Gastrocnemius medialis (tissue), 4 donors: Measurements from ENCODE around the gene STAMBP. TPM values are rescaled to one million over a fixed set of nuclear protein-coding genes. Genes with fewer than 3 reads are reported as not detected.
"Not testable (repeated sequence)": the region's sequence is repeated elsewhere in the genome, so short reads cannot be mapped to it uniquely, and the experiment has no call there.

Source experiments
- ATAC-seq, 2 donors: fragments of 150-250 bp; one replicate each; pipeline ENCODE4 v1.9.1; 2016
- DNase-seq, 2 donors: peaks; one replicate each; pipeline ENCODE4 v3.0.0-alpha.2; 2019
- H3K27ac ChIP-seq, 4 donors: fragments of 200-600 bp; sonication (generic); 1 replicate in 1 of 4; 2 replicates in 3 of 4; pipeline ENCODE4 v1.5.1; 2016 to 2018; ENCODE audit warnings: mild to moderate bottlenecking in 2 of 4, moderate library complexity in 1 of 4
- H3K27me3 ChIP-seq, 3 donors: fragments of 200-600 bp; sonication (generic) in 2 of 3; 1 replicate in 1 of 3; 2 replicates in 2 of 3; pipeline versions ENCODE4 v1.5.1 to v1.6.0; 2016 to 2019; ENCODE audit warnings: mild to moderate bottlenecking in 1 of 3, moderate library complexity in 1 of 3
- H3K36me3 ChIP-seq, 2 donors: fragments of 200-600 bp; sonication (generic) in 1 of 2; one replicate each; pipeline ENCODE4 v1.5.1; 2017 to 2018
- H3K4me1 ChIP-seq, 2 donors: fragments of 200-600 bp; sonication (generic) in 1 of 2; one replicate each; pipeline ENCODE4 v1.5.1; 2016 to 2017; ENCODE audit warnings: mild to moderate bottlenecking in 2 of 2
- H3K4me3 ChIP-seq, 4 donors: fragments of 200-600 bp; sonication (generic) in 3 of 4; 1 replicate in 1 of 4; 2 replicates in 3 of 4; pipeline ENCODE4 v1.5.1; 2016 to 2019; ENCODE audit warnings: mild to moderate bottlenecking in 2 of 4
- H3K9me3 ChIP-seq, 3 donors: fragments of 200-600 bp; sonication (generic) in 2 of 3; 1 replicate in 1 of 3; 2 replicates in 2 of 3; pipeline ENCODE4 v1.5.1; 2016 to 2019
- POLR2A ChIP-seq, 2 donors: fragments of 450-650 bp; IDR thresholded peaks; one replicate each; pipeline ENCODE4 v1.6.1; 2017; ENCODE audit warnings: antibody characterized with exemption in 2 of 2, mild to moderate bottlenecking in 2 of 2, moderate library complexity in 2 of 2
- in situ Hi-C, 4 donors: fragments of 200-750 bp; cut with MboI; loops; one replicate each; pipeline versions ENCODE4 v1.15.0 to v1.8.0; 2017; ENCODE audit warnings: low sequenced_read_pairs in 4 of 4
- intact Hi-C: fragments of 100-400 bp; cut with DNase I; formaldehyde crosslinking; loops from one replicate; pipeline ENCODE4 v1.15.1; 2023; ENCODE audit warnings: low total_unique reads
- total RNA-seq, 4 donors: library from RNA; depleted of rRNA; stranded (reverse); fragments of >200 nt; gene quantifications; one replicate each; pipeline versions ENCODE4 v1.1.0 to v1.2.3, GENCODE V29; 2016
- TF ChIP-seq, protein P1 (sequence below), 5 experiments: fragments of 450-650 bp in 3 of 5; fragments of 200-600 bp in 2 of 5; sonication (generic) in 2 of 5; IDR thresholded peaks in 4 of 5; conservative IDR thresholded peaks in 1 of 5; 1 replicate in 4 of 5; 2 replicates in 1 of 5; pipeline ENCODE4 v1.5.1; 2016 to 2019; ENCODE audit warnings: antibody characterized with exemption in 5 of 5, mild to moderate bottlenecking in 3 of 5, moderate library complexity in 3 of 5

STAMBP gene
- total RNA-seq, 4 donors from 2014 or later: 38.0 to 85.4 (median 67.1) TPM

DNA sequence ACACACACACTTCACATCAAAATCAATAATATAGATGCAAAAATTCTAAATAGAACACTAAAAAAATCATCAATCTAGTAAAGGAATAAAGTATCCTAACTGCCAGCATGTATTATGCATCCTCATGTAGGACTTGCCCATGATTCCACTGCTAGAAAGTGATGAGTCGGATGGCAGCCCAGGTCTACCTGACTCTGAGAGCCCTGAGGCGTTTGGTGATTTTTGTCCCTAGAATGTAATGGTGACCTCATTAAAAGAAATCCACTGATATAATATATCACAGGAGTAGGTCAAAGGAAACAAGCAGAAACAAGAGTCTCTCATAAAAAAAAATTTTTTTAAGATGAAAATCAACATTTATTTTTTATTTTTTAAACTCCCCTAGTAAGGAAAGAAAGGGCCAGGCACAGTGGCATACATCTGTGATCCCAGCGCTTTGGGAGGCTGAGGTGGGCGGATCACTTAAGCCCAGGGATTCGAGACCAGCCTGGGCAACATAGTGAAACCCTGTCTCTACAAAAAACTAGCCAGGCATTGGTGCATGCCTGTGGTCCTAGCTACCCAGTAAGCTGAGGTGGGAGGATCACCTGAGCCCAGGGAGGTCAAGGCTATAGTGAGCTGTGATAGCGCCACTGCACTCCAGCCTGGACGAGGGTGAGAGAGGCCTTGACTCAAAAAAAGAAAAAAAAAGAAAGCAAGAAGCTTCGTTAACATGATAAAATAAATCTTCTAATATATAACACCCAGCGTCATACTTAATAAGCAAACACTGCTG lies 39.6 kb downstream of the STAMBP start:
- ATAC-seq: no peak
- H3K36me3 ChIP-seq: peaks cover 0 to 42% of the 10 kb centered on the region in 2 donors
- no peaks in the 10 kb centered on the region for H3K27me3 ChIP-seq
- H3K27ac ChIP-seq: no peak overlapping the region
- in situ Hi-C loops (no loop called here), intact Hi-C loops (no loop called here)
- DNase-seq: no peak
- no peaks in the 10 kb centered on the region for H3K9me3 ChIP-seq
- TF ChIP-seq, protein P1, sequence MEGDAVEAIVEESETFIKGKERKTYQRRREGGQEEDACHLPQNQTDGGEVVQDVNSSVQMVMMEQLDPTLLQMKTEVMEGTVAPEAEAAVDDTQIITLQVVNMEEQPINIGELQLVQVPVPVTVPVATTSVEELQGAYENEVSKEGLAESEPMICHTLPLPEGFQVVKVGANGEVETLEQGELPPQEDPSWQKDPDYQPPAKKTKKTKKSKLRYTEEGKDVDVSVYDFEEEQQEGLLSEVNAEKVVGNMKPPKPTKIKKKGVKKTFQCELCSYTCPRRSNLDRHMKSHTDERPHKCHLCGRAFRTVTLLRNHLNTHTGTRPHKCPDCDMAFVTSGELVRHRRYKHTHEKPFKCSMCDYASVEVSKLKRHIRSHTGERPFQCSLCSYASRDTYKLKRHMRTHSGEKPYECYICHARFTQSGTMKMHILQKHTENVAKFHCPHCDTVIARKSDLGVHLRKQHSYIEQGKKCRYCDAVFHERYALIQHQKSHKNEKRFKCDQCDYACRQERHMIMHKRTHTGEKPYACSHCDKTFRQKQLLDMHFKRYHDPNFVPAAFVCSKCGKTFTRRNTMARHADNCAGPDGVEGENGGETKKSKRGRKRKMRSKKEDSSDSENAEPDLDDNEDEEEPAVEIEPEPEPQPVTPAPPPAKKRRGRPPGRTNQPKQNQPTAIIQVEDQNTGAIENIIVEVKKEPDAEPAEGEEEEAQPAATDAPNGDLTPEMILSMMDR (IDR thresholded peaks at IDR 0.05 in 4 of 5, conservative IDR thresholded peaks at IDR 0.05 in 1 of 5): no peak
- TF ChIP-seq POLR2A (IDR thresholded peaks at IDR 0.05): no peak
- H3K4me3 ChIP-seq: no peak overlapping the region
- no peaks in the 10 kb centered on the region for H3K4me1 ChIP-seq

DNA sequence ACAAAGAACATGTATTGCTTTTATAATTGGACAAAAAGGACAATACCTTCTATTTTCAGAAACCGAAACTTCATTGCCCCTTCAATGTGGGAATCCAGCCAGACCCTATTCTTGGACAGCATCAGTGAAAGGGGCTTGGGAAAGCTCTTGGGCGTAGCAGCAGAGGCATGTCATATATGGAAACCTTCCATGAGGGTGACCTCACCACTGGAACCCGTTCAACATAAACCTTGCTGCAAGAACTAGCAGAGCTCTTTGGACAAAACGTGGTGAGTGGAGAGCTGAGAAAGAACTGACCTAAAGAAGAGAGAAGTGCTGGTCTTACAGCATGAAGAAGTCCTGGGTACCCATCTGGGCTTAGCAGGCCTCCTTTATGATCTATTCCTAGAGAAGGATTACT lies 41.3 kb downstream of the STAMBP start:
- Histone ChIP-seq H3K27me3 (no peaks in the 10 kb centered on the region), H3K27ac (peak overlapping the region in 1 of 4 donors; percentile 21), H3K9me3 (no peaks in the 10 kb centered on the region), H3K4me1 (no peaks in the 10 kb centered on the region), H3K36me3 (peaks cover 0 to 25% of the 10 kb centered on the region in 2 donors), H3K4me3 (no peak overlapping the region)
- ATAC-seq: peak; percentile 42 to 46
- in situ Hi-C loops (no loop called here), intact Hi-C loops (no loop called here)
- DNase-seq: peak in 1 of 2 donors; percentile 26
- TF ChIP-seq, protein P1 (IDR thresholded peaks at IDR 0.05 in 4 of 5, conservative IDR thresholded peaks at IDR 0.05 in 1 of 5): no peak
- no peak for TF ChIP-seq POLR2A (IDR thresholded peaks at IDR 0.05)

DNA sequence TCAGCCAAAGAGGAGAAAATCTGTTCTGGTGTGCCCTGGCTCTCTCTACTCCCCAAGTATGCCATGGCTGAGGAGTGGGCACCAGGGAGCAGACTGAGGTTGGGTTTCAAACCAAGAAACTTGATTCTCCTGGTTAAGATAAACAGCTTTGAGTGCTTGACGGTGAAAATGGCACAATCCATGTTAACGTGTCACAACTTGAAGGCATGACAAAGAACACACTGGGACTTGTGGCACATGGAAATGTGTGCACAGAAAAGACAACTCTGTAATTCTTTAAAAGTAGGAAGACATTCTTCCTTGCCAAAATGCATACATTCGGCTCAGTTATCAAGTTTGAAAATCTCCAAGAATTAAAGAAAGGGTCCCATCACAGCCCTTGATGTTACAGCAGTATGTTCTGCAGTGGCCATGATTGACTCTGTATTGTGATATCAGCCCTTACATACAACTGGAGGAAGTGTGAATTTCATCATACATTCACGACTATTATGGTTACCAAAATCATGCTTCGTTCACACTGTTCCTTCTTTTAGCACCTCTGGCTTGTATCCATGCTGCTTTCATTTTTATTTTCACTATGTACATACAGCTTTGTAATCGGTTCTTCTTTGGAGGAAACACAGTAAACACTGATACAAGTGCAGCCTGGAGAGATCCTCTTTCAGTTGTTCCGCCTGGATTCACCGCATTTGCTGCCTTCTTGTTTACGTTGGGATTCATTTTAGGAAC lies 48.5 kb downstream of the STAMBP start:
- Histone ChIP-seq H3K27me3 (no peaks in the 10 kb centered on the region), H3K9me3 (no peaks in the 10 kb centered on the region), H3K4me3 (no peak overlapping the region), H3K4me1 (no peaks in the 10 kb centered on the region), H3K36me3 (no peaks in the 10 kb centered on the region), H3K27ac (no peak overlapping the region)
- DNase-seq (no peak), ATAC-seq (no peak)
- in situ Hi-C loops (no loop called here), intact Hi-C loops (no loop called here)
- TF ChIP-seq POLR2A (IDR thresholded peaks at IDR 0.05): no peak

DNA sequence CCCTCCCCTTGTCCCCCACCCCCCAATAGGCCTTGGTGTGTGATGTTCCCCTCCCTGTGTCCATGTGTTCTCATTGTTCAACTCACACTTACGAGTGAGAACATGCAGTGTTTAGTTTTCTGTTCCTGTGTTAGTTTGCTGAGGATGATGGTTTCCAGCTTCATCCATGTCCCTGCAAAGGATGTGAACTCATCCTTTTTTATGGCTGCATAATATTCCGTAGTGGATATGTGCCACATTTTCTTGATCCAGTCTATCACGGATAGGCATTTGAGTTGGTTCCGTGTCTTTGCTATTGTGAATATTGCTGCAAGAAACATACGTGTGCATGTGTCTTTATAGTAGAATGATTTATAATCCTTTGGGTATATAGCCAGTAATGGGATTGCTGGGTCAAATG lies 49.2 kb downstream of the STAMBP start:
- DNase-seq, ATAC-seq, intact Hi-C loops, H3K27me3 ChIP-seq, in situ Hi-C loops, H3K9me3 ChIP-seq, H3K4me1 ChIP-seq, H3K36me3 ChIP-seq, H3K4me3 ChIP-seq, H3K27ac ChIP-seq: not testable (repeated sequence)

DNA sequence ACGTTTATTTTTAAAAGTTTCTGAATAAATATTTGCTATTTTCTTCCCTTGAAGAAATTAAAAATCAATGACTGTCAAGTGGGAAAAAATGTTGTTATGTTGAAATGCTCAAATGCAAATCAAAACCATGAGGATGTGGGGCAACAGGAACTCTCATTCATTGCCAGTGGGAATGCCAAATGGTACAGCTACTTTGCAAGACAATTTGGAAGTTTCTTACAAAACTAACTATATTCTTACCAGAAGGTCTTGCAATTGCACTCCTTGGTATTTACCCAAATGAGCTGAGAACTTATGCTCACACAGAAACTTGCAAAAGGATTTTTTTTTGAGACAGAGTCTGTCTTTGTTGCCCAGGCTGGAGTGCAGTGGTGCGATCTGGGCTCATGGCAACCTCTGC lies 56.6 kb downstream of the STAMBP start:
- Histone ChIP-seq H3K9me3 (no peaks in the 10 kb centered on the region), H3K27ac (no peak overlapping the region), H3K4me3 (no peak overlapping the region), H3K36me3 (no peaks in the 10 kb centered on the region), H3K27me3 (no peaks in the 10 kb centered on the region), H3K4me1 (no peaks in the 10 kb centered on the region)
- no peak for ATAC-seq
- intact Hi-C loops: no loop called here
- no peak for DNase-seq
- no peak for TF ChIP-seq POLR2A (IDR thresholded peaks at IDR 0.05)
- TF ChIP-seq, protein P1 (IDR thresholded peaks at IDR 0.05 in 4 of 5, conservative IDR thresholded peaks at IDR 0.05 in 1 of 5): no peak
- in situ Hi-C loops: no loop called here
